BE2C (cell line): ENCODE measurements around the gene ARHGAP26.

ENCODE experiments used
- DNase-seq: peaks from one replicate; pipeline ENCODE4 v3.0.0-alpha.2; 2020
- H3K27me3 ChIP-seq: fragments of 250-450 bp; sonication (Bioruptor Pico); 2 replicates; pipeline ENCODE4 v1.5.1; 2020; ENCODE audit warnings: mild to moderate bottlenecking
- H3K36me3 ChIP-seq: fragments of 250-450 bp; sonication (Bioruptor Pico); 2 replicates; pipeline ENCODE4 v1.5.1; 2020; ENCODE audit warnings: mild to moderate bottlenecking
- H3K4me1 ChIP-seq: fragments of 250-450 bp; sonication (Bioruptor Pico); 2 replicates; pipeline ENCODE4 v1.5.1; 2020
- H3K4me3 ChIP-seq: 2 replicates; pipeline ENCODE4 v1.5.1; 2011; ENCODE audit warnings: low read depth, low read length
- H3K9me3 ChIP-seq: fragments of 250-450 bp; sonication (Bioruptor Pico); 2 replicates; pipeline ENCODE4 v1.5.1; 2020
- TF ChIP-seq, protein P1 (sequence below): IDR thresholded peaks from 2 replicates; pipeline ENCODE4 v1.5.1; 2012; ENCODE audit warnings: mild to moderate bottlenecking, low read depth, low read length

ARHGAP26 gene

DNA sequence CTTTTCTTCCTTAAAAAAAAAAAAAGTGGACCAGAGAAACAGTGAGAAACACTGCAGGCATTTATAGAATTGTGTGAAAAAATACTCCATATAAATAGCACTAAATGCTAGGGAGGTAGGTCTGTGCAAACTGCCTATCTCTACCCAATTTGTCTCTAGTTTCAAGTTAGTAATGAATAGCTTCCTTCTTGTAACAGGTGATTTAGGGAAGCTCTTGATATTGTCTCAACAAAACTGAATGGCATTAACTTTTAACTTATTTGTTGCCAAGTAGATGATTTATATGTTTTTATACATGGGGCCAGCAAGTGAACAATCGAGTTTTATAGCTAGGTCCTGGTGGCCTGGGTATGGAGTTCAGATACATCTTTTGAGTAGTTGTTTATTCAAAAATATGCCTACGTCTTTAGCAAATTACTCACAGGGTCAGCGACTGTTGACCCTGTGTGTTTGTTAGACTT is 349.7 kb downstream of the ARHGAP26 start:
- no peak for DNase-seq
- no peaks in the 10 kb centered on the region for H3K27me3 ChIP-seq
- no peaks in the 10 kb centered on the region for H3K36me3 ChIP-seq
- no peak overlapping the region for H3K4me3 ChIP-seq
- TF ChIP-seq, protein P1, sequence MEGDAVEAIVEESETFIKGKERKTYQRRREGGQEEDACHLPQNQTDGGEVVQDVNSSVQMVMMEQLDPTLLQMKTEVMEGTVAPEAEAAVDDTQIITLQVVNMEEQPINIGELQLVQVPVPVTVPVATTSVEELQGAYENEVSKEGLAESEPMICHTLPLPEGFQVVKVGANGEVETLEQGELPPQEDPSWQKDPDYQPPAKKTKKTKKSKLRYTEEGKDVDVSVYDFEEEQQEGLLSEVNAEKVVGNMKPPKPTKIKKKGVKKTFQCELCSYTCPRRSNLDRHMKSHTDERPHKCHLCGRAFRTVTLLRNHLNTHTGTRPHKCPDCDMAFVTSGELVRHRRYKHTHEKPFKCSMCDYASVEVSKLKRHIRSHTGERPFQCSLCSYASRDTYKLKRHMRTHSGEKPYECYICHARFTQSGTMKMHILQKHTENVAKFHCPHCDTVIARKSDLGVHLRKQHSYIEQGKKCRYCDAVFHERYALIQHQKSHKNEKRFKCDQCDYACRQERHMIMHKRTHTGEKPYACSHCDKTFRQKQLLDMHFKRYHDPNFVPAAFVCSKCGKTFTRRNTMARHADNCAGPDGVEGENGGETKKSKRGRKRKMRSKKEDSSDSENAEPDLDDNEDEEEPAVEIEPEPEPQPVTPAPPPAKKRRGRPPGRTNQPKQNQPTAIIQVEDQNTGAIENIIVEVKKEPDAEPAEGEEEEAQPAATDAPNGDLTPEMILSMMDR: no peak
- no peaks in the 10 kb centered on the region for H3K9me3 ChIP-seq
- H3K4me1 ChIP-seq: 0 out of 2 replicates have a peak, but pooled peaks cover 4% of the 10 kb centered on the region

GRCh38 chr5:143120460-143121134 is 350.4 kb downstream of the ARHGAP26 start:
- TF ChIP-seq, protein P1: no peak
- no peaks in the 10 kb centered on the region for H3K36me3 ChIP-seq
- DNase-seq: no peak
- H3K27me3 ChIP-seq: no peaks in the 10 kb centered on the region
- no peaks in the 10 kb centered on the region for H3K9me3 ChIP-seq
- no peak overlapping the region for H3K4me3 ChIP-seq
- H3K4me1 ChIP-seq: 0 out of 2 replicates have a peak, but pooled peaks cover 8% of the 10 kb centered on the region

GRCh38 chr5:143121135-143121475 is 350.9 kb downstream of the ARHGAP26 start:
- DNase-seq: no peak
- no peaks in the 10 kb centered on the region for H3K36me3 ChIP-seq
- peaks cover 8% of the 10 kb centered on the region; the same call in 1 of the 2 replicates for H3K4me1 ChIP-seq
- no peaks in the 10 kb centered on the region for H3K9me3 ChIP-seq
- H3K4me3 ChIP-seq: no peak overlapping the region
- no peaks in the 10 kb centered on the region for H3K27me3 ChIP-seq
- TF ChIP-seq, protein P1: no peak

GRCh38 chr5:143124593-143124992 is 354.4 kb downstream of the ARHGAP26 start:
- peak; percentile 26 for DNase-seq
- Histone ChIP-seq H3K36me3 (no peaks in the 10 kb centered on the region), H3K4me1 (peaks cover 8% of the 10 kb centered on the region; the same call in 1 of the 2 replicates), H3K27me3 (no peaks in the 10 kb centered on the region), H3K9me3 (no peaks in the 10 kb centered on the region), H3K4me3 (no peak overlapping the region)
- TF ChIP-seq, protein P1: peak; percentile 22; the same call in 1 of the 2 replicates

- Histone ChIP-seq H3K27me3 (no peaks in the 10 kb centered on the region), H3K9me3 (no peaks in the 10 kb centered on the region)
- TF ChIP-seq, protein P1: no peak
Measured at GRCh38 chr5:143126174-143127019, 356.2 kb downstream of the ARHGAP26 start.

More at GRCh38 chr5:143126174-143127019, 356.2 kb downstream of the ARHGAP26 start:
- Histone ChIP-seq H3K36me3 (no peaks in the 10 kb centered on the region), H3K4me1 (peaks cover 15% of the 10 kb centered on the region), H3K4me3 (no peak overlapping the region)
- DNase-seq: no peak
